Common myeloid progenitor, CD34-positive (primary cell): ENCODE data around the gene SLX4IP.
"Not testable (repeated sequence)": the region's sequence is repeated elsewhere in the genome, so short reads cannot be mapped to it uniquely, and the experiment has no call there.

Source experiments
- CTCF ChIA-PET: fragments of 350-600 bp; sonication (Branson Sonifier 250); formaldehyde crosslinking; loops from one replicate; lab custom pipeline; 2021; ENCODE audit warnings: antibody characterized with exemption; lab: Charles Lee
- POLR2A ChIA-PET: fragments of 350-600 bp; sonication (Branson Sonifier 250); formaldehyde crosslinking; loops from one replicate; lab custom pipeline; 2021; ENCODE audit warnings: antibody characterized with exemption; lab: Charles Lee
- DNase-seq, 3 donors: peaks; one replicate each; pipeline versions ENCODE4 v3.0.0 to v3.0.0-alpha.2; 2013
- H3K27ac ChIP-seq, 2 experiments: 1 replicate in 1 of 2; 2 replicates in 1 of 2; pipeline ENCODE4 v1.7.0; 2013; ENCODE audit warnings: inconsistent platforms in 2 of 2, low read length in 2 of 2, mild to moderate bottlenecking in 2 of 2, low read depth in 1 of 2, moderate library complexity in 1 of 2; ENCODE audit not compliant: severe bottlenecking in 2 of 2, insufficient read depth in 1 of 2, poor library complexity in 1 of 2
- H3K27me3 ChIP-seq, 5 experiments: replicated peaks in 2 of 5; 1 replicate in 3 of 5; 2 replicates in 2 of 5; pipeline versions ENCODE4 v1.6.1 to v1.7.0; 2013; ENCODE audit warnings: low read length in 4 of 5, mild to moderate bottlenecking in 2 of 5, moderate library complexity in 2 of 5, inconsistent platforms in 1 of 5; ENCODE audit not compliant: insufficient read depth in 5 of 5, control insufficient read depth in 4 of 5
- H3K36me3 ChIP-seq, 4 experiments: 1 replicate in 2 of 4; 2 replicates in 2 of 4; pipeline versions ENCODE4 v1.6.1 to v1.7.0; 2013; ENCODE audit warnings: low read length in 3 of 4, control low read depth in 1 of 4, mild to moderate bottlenecking in 1 of 4; ENCODE audit not compliant: control insufficient read depth in 4 of 4, insufficient read depth in 4 of 4
- H3K4me1 ChIP-seq, 4 experiments: 1 replicate in 3 of 4; 2 replicates in 1 of 4; pipeline versions ENCODE4 v1.6.1 to v1.7.1; 2013; ENCODE audit warnings: low read length in 3 of 4, mild to moderate bottlenecking in 3 of 4, control low read depth in 1 of 4, inconsistent platforms in 1 of 4, moderate library complexity in 1 of 4; ENCODE audit not compliant: control insufficient read depth in 4 of 4, insufficient read depth in 4 of 4; ENCODE audit errors: control extremely low read depth in 1 of 4
- H3K4me3 ChIP-seq, 7 experiments: 1 replicate in 4 of 7; 2 replicates in 3 of 7; pipeline versions ENCODE4 v1.5.1 to v1.7.0; 2013; ENCODE audit warnings: mild to moderate bottlenecking in 7 of 7, low read length in 6 of 7, moderate library complexity in 6 of 7, inconsistent platforms in 2 of 7, low read depth in 2 of 7, control low read depth in 1 of 7; ENCODE audit not compliant: insufficient read depth in 4 of 7, control insufficient read depth in 1 of 7; ENCODE audit errors: extremely low read depth in 1 of 7
- H3K9me3 ChIP-seq, 5 experiments: 1 replicate in 4 of 5; 2 replicates in 1 of 5; pipeline versions ENCODE4 v1.6.1 to v1.7.1; 2013; ENCODE audit warnings: low read length in 4 of 5, mild to moderate bottlenecking in 2 of 5, inconsistent platforms in 1 of 5, low read depth in 1 of 5, moderate library complexity in 1 of 5; ENCODE audit not compliant: control insufficient read depth in 4 of 5, insufficient read depth in 2 of 5; ENCODE audit errors: control extremely low read depth in 1 of 5
- WGBS: methylation state at CpG from one replicate; pipeline ENCODE4 v1.1.5; 2013; ENCODE audit not compliant: insufficient coverage; 5-methylcytosine and 5-hydroxymethylcytosine counted together

Gene SLX4IP

GRCh38 chr20:10584371-10584770 is 149.3 kb downstream of the SLX4IP start:
- no peak overlapping the region for H3K27ac ChIP-seq
- no peak overlapping the region for H3K4me3 ChIP-seq
- ChIA-PET POLR2A (no interaction called here), CTCF (interaction anchor here (0.9 to 2.0 kb wide), 2 partner anchors 9 to 34 kb away, joined by 3 to 5 read pairs; no protein-coding TSS in a partner anchor)
- H3K9me3 ChIP-seq, result no peaks in the 10 kb centered on the region
- no peaks in the 10 kb centered on the region for H3K36me3 ChIP-seq
- no peak for DNase-seq
- no peaks in the 10 kb centered on the region for H3K27me3 ChIP-seq
- H3K4me1 ChIP-seq, result no peaks in the 10 kb centered on the region

GRCh38 chr20:10585308-10585707 is 150.2 kb downstream of the SLX4IP start:
- H3K4me1 ChIP-seq, result no peaks in the 10 kb centered on the region
- 100% methylated on average over 1 of the region's 3 CpGs for WGBS
- POLR2A ChIA-PET, result no interaction called here
- CTCF ChIA-PET, result interaction anchor here (1.4 kb wide), 1 partner anchor 78 kb away, joined by 3 read pairs; no protein-coding TSS in a partner anchor
- H3K27ac ChIP-seq, result no peak overlapping the region
- no peak overlapping the region for H3K4me3 ChIP-seq
- H3K27me3 ChIP-seq, result no peaks in the 10 kb centered on the region
- H3K36me3 ChIP-seq, result no peaks in the 10 kb centered on the region
- DNase-seq, result no peak
- no peaks in the 10 kb centered on the region for H3K9me3 ChIP-seq

- CTCF ChIA-PET, result interaction anchor here (1.0 to 1.4 kb wide), 2 partner anchors 77 to 85 kb away, joined by 3 read pairs; no protein-coding TSS in a partner anchor
- no peaks in the 10 kb centered on the region for H3K9me3 ChIP-seq
Measured at GRCh38 chr20:10586296-10586695, 151.2 kb downstream of the SLX4IP start.

GRCh38 chr20:10590446-10590845 is 155.3 kb downstream of the SLX4IP start:
- H3K27ac ChIP-seq, POLR2A ChIA-PET, H3K4me1 ChIP-seq, H3K36me3 ChIP-seq, H3K4me3 ChIP-seq, DNase-seq, CTCF ChIA-PET, H3K27me3 ChIP-seq, H3K9me3 ChIP-seq: not testable (repeated sequence)
- WGBS, result 97% methylated on average over 7 of the region's 10 CpGs

More at GRCh38 chr20:10586296-10586695, 151.2 kb downstream of the SLX4IP start:
- Histone ChIP-seq H3K27ac (no peak overlapping the region), H3K27me3 (no peaks in the 10 kb centered on the region), H3K4me1 (no peaks in the 10 kb centered on the region), H3K4me3 (no peak overlapping the region), H3K36me3 (no peaks in the 10 kb centered on the region)
- POLR2A ChIA-PET, result no interaction called here
- 100% methylated on average over 3 of the region's 4 CpGs for WGBS
- DNase-seq, result no peak

- Histone ChIP-seq H3K9me3 (no peaks in the 10 kb centered on the region), H3K36me3 (no peaks in the 10 kb centered on the region), H3K4me3 (no peak overlapping the region), H3K27ac (no peak overlapping the region), H3K4me1 (no peaks in the 10 kb centered on the region), H3K27me3 (no peaks in the 10 kb centered on the region)
- POLR2A ChIA-PET, result no interaction called here
- WGBS, result 100% methylated on average over 1 of the region's 1 CpG
- no peak for DNase-seq
- CTCF ChIA-PET, result no interaction called here
Measured at GRCh38 chr20:10590950-10591671, 156.0 kb downstream of the SLX4IP start.

- no peak overlapping the region for H3K4me3 ChIP-seq
- DNase-seq, result no peak
- no peak overlapping the region for H3K27ac ChIP-seq
- ChIA-PET POLR2A (no interaction called here), CTCF (no interaction called here)
- H3K36me3 ChIP-seq, result peaks cover 0 to under 1% (median 0%) of the 10 kb centered on the region in 4 experiments
- no peaks in the 10 kb centered on the region for H3K9me3 ChIP-seq
- no peaks in the 10 kb centered on the region for H3K27me3 ChIP-seq
- no CpG with 5 or more reads among the region's 2 CpGs for WGBS
- H3K4me1 ChIP-seq, result no peaks in the 10 kb centered on the region
Measured at GRCh38 chr20:10591946-10592521, 156.9 kb downstream of the SLX4IP start.

- Histone ChIP-seq H3K4me1 (no peaks in the 10 kb centered on the region), H3K27me3 (no peaks in the 10 kb centered on the region), H3K36me3 (peaks cover 0 to 4% (median 3%) of the 10 kb centered on the region in 4 experiments), H3K4me3 (no peak overlapping the region), H3K9me3 (no peaks in the 10 kb centered on the region), H3K27ac (no peak overlapping the region)
- DNase-seq, result no peak
- 87% methylated on average over 6 of the region's 7 CpGs for WGBS
- POLR2A ChIA-PET, result no interaction called here
- CTCF ChIA-PET, result interaction anchor here (1.2 kb wide), 1 partner anchor 88 kb away, joined by 3 read pairs; no protein-coding TSS in a partner anchor
Measured at GRCh38 chr20:10594296-10594868, 159.3 kb downstream of the SLX4IP start.
